NT2/D1 (cell line): ENCODE results near the gene PRKCH.

Source experiments
- DNase-seq: peaks from one replicate; pipeline ENCODE4 v3.0.0-alpha.2; 2011; ENCODE audit warnings: low read depth, low spot score
- H3K27me3 ChIP-seq: 2 replicates; pipeline ENCODE4 v1.6.0; 2011; ENCODE audit warnings: mild to moderate bottlenecking; ENCODE audit not compliant: insufficient read length, insufficient read depth
- H3K36me3 ChIP-seq: 2 replicates; pipeline ENCODE4 v1.6.1; 2011; ENCODE audit warnings: mild to moderate bottlenecking, low read length, mixed read lengths; ENCODE audit not compliant: insufficient read depth, insufficient read length
- H3K4me1 ChIP-seq: 2 replicates; pipeline ENCODE4 v1.5.1; 2011; ENCODE audit not compliant: insufficient read depth, insufficient read length
- H3K4me3 ChIP-seq: 2 replicates; pipeline ENCODE4 v1.5.1; 2011; ENCODE audit warnings: low read depth; ENCODE audit not compliant: insufficient read length
- H3K9ac ChIP-seq: 2 replicates; pipeline ENCODE4 v1.6.0; 2011; ENCODE audit warnings: low read depth; ENCODE audit not compliant: insufficient read length
- H3K9me3 ChIP-seq: 2 replicates; pipeline ENCODE4 v1.5.1; 2011; ENCODE audit warnings: mild to moderate bottlenecking, low read length; ENCODE audit not compliant: insufficient read depth
- SUZ12 ChIP-seq: IDR thresholded peaks from 2 replicates; pipeline ENCODE4 v1.6.1; 2011; ENCODE audit not compliant: insufficient read length, insufficient read depth; ENCODE audit errors: extremely low read depth
- YY1 ChIP-seq: IDR thresholded peaks from 2 replicates; pipeline ENCODE4 v1.6.1; 2011; ENCODE audit not compliant: insufficient read length, insufficient read depth
- ZNF274 ChIP-seq: IDR thresholded peaks from 2 replicates; pipeline ENCODE4 v1.6.1; 2011; ENCODE audit warnings: mild to moderate bottlenecking, low read depth, low read length

The PRKCH gene

GRCh38 chr14:61575551-61576150, 254.3 kb downstream of the PRKCH start:
- H3K36me3 ChIP-seq = no peaks in the 10 kb centered on the region
- no peak overlapping the region for H3K4me3 ChIP-seq
- H3K27me3 ChIP-seq = no peaks in the 10 kb centered on the region
- TF ChIP-seq ZNF274 (no peak), YY1 (no peak), SUZ12 (no peak)
- no peak for DNase-seq
- H3K4me1 ChIP-seq = no peaks in the 10 kb centered on the region
- H3K9me3 ChIP-seq = no peaks in the 10 kb centered on the region
- no peak overlapping the region for H3K9ac ChIP-seq

GRCh38 chr14:61577506-61577931, 256.1 kb downstream of the PRKCH start:
- H3K4me3 ChIP-seq = no peak overlapping the region
- no peaks in the 10 kb centered on the region for H3K4me1 ChIP-seq
- no peak for DNase-seq
- H3K9me3 ChIP-seq = no peaks in the 10 kb centered on the region
- H3K27me3 ChIP-seq = no peaks in the 10 kb centered on the region
- TF ChIP-seq YY1 = no peak
- no peak for TF ChIP-seq SUZ12
- no peak for TF ChIP-seq ZNF274
- H3K36me3 ChIP-seq = no peaks in the 10 kb centered on the region
- no peak overlapping the region for H3K9ac ChIP-seq

- no peaks in the 10 kb centered on the region for H3K27me3 ChIP-seq
- H3K36me3 ChIP-seq = no peaks in the 10 kb centered on the region
- no peak overlapping the region for H3K9ac ChIP-seq
- no peak for TF ChIP-seq SUZ12
- TF ChIP-seq ZNF274 = no peak
- TF ChIP-seq YY1 = no peak
- no peaks in the 10 kb centered on the region for H3K4me1 ChIP-seq
- H3K4me3 ChIP-seq = no peak overlapping the region
- no peaks in the 10 kb centered on the region for H3K9me3 ChIP-seq
- no peak for DNase-seq
Observed at GRCh38 chr14:61578745-61579144, 257.4 kb downstream of the PRKCH start.

- Histone ChIP-seq H3K9ac (no peak overlapping the region), H3K36me3 (no peaks in the 10 kb centered on the region), H3K9me3 (no peaks in the 10 kb centered on the region), H3K4me1 (no peaks in the 10 kb centered on the region), H3K27me3 (no peaks in the 10 kb centered on the region), H3K4me3 (no peak overlapping the region)
- no peak for DNase-seq
- TF ChIP-seq SUZ12 (no peak), ZNF274 (no peak)
Observed at GRCh38 chr14:61581340-61581739, 260.0 kb downstream of the PRKCH start.

- Histone ChIP-seq H3K36me3 (no peaks in the 10 kb centered on the region), H3K9me3 (no peaks in the 10 kb centered on the region), H3K27me3 (no peaks in the 10 kb centered on the region), H3K4me3 (no peak overlapping the region), H3K9ac (no peak overlapping the region), H3K4me1 (no peaks in the 10 kb centered on the region)
- no peak for DNase-seq
- TF ChIP-seq SUZ12 (no peak), ZNF274 (no peak), YY1 (no peak)
Observed at GRCh38 chr14:61581955-61582615, 260.7 kb downstream of the PRKCH start.

- DNase-seq = no peak
- no peaks in the 10 kb centered on the region for H3K9me3 ChIP-seq
- no peaks in the 10 kb centered on the region for H3K4me1 ChIP-seq
- H3K9ac ChIP-seq = no peak overlapping the region
- H3K4me3 ChIP-seq = no peak overlapping the region
- H3K36me3 ChIP-seq = no peaks in the 10 kb centered on the region
- H3K27me3 ChIP-seq = no peaks in the 10 kb centered on the region
- TF ChIP-seq SUZ12 (no peak), YY1 (no peak), ZNF274 (no peak)
Observed at GRCh38 chr14:61582815-61583214, 261.4 kb downstream of the PRKCH start.

- Histone ChIP-seq H3K9me3 (no peaks in the 10 kb centered on the region), H3K4me1 (no peaks in the 10 kb centered on the region), H3K9ac (no peak overlapping the region), H3K4me3 (no peak overlapping the region), H3K27me3 (no peaks in the 10 kb centered on the region), H3K36me3 (no peaks in the 10 kb centered on the region)
- DNase-seq = no peak
- no peak for TF ChIP-seq ZNF274
- no peak for TF ChIP-seq YY1
- no peak for TF ChIP-seq SUZ12
Observed at GRCh38 chr14:61584331-61584741, 263.0 kb downstream of the PRKCH start.
